A549 (cell line): ENCODE data around the gene PHF10. TPM values are rescaled to one million over a fixed set of nuclear protein-coding genes. Genes with fewer than 3 reads are reported as not detected.

Experiments used
- ATAC-seq, 2 experiments: fragments of 200-7000 bp in 1 of 2; fragments of >200 bp in 1 of 2; cut with Nextera tagmentation in 1 of 2; cut with Tn5 transposase in 1 of 2; 3 replicates each; pipeline versions ENCODE4 v1.8.0 to v1.9.1; 2018 to 2020; ENCODE audit warnings: mild to moderate bottlenecking in 1 of 2, moderate library complexity in 1 of 2
- CTCF ChIA-PET: fragments of 300-600 bp; sonication (Branson Sonifier 250); formaldehyde crosslinking; extraction: SDS; loops from one replicate; lab custom pipeline; 2021; ENCODE audit warnings: antibody characterized with exemption, inconsistent platforms; lab: Yijun Ruan, JAX
- POLR2A ChIA-PET: fragments of 350-600 bp; formaldehyde crosslinking; extraction: SDS; loops from one replicate; lab custom pipeline; 2021; ENCODE audit warnings: antibody characterized with exemption, inconsistent platforms; lab: Yijun Ruan, JAX
- DNase-seq, 2 experiments: peaks; one replicate each; pipeline versions ENCODE4 v3.0.0 to v3.0.0-alpha.2; 2011 to 2016; ENCODE audit warnings: low read depth in 1 of 2, low spot score in 1 of 2
- FAIRE-seq: peaks from 2 replicates; lab custom pipeline; 2011; peaks lifted over from hg19 to GRCh38; lab: Jason Lieb, UNC
- H3K27ac ChIP-seq, 2 experiments: fragments of >200 bp; sonication (Bioruptor Twin); formaldehyde crosslinking; 3 replicates each; pipeline ENCODE4 v1.5.1; 2016 to 2017
- H3K4me1 ChIP-seq: fragments of >200 bp; sonication (Bioruptor Twin); formaldehyde crosslinking; 3 replicates; pipeline ENCODE4 v1.6.1; 2016
- H3K4me2 ChIP-seq: fragments of >200 bp; sonication (Bioruptor Twin); formaldehyde crosslinking; 3 replicates; pipeline ENCODE4 v1.6.1; 2016
- H3K4me3 ChIP-seq: fragments of >200 bp; sonication (Bioruptor Twin); formaldehyde crosslinking; 3 replicates; pipeline ENCODE4 v1.5.1; 2016
- H3K9me3 ChIP-seq: fragments of >200 bp; sonication (Bioruptor Twin); formaldehyde crosslinking; 3 replicates; pipeline ENCODE4 v1.6.1; 2016
- ATOH8 ChIP-seq: fragments of 250-450 bp; sonication (Bioruptor Pico); IDR thresholded peaks from 2 replicates; pipeline ENCODE4 v1.5.0; 2020; ENCODE audit warnings: low read depth, mild to moderate bottlenecking, moderate library complexity
- CEBPB ChIP-seq, 2 experiments: fragments of >200 bp in 1 of 2; sonication (Bioruptor Twin) in 1 of 2; formaldehyde crosslinking in 1 of 2; IDR thresholded peaks; 2 replicates each; pipeline ENCODE4 v1.6.1; 2012 to 2016
- CHD2 ChIP-seq: fragments of 150-350 bp; IDR thresholded peaks from 2 replicates; pipeline ENCODE4 v1.6.1; 2014; ENCODE audit warnings: low read length; ENCODE audit not compliant: partially characterized antibody
- CHD4 ChIP-seq: fragments of 200-600 bp; sonication (generic); IDR thresholded peaks from 2 replicates; pipeline ENCODE4 v1.6.1; 2016; ENCODE audit warnings: antibody characterized with exemption, mild to moderate bottlenecking, borderline replicate concordance
- CTCF ChIP-seq: fragments of >200 bp; sonication (Bioruptor Twin); formaldehyde crosslinking; IDR thresholded peaks from 3 replicates; pipeline ENCODE4 v1.5.1; 2016
- EHF ChIP-seq: fragments of 250-450 bp; sonication (Bioruptor Pico); IDR thresholded peaks from 2 replicates; pipeline ENCODE4 v1.5.0; 2020; ENCODE audit warnings: mild to moderate bottlenecking
- EP300 ChIP-seq, 2 experiments: fragments of >200 bp; sonication (Bioruptor Twin); formaldehyde crosslinking; IDR thresholded peaks; 2 replicates in 1 of 2; 3 replicates in 1 of 2; pipeline ENCODE4 v1.6.1; 2016 to 2017
- ESRRA ChIP-seq: fragments of 150-350 bp; IDR thresholded peaks from 2 replicates; pipeline ENCODE4 v1.6.1; 2014; ENCODE audit warnings: mild to moderate bottlenecking, low read length, borderline replicate concordance
- FOSB ChIP-seq: fragments of 250-450 bp; sonication (Bioruptor Pico); IDR thresholded peaks from 2 replicates; pipeline ENCODE4 v1.5.0; 2020; ENCODE audit warnings: mild to moderate bottlenecking, moderate library complexity
- FOSL2 ChIP-seq, 2 experiments: fragments of 450-650 bp in 1 of 2; fragments of >200 bp in 1 of 2; sonication (Bioruptor Twin) in 1 of 2; formaldehyde crosslinking; IDR thresholded peaks; 2 replicates each; pipeline versions ENCODE4 v1.5.0 to v1.6.1; 2016 to 2020; ENCODE audit warnings: mild to moderate bottlenecking in 1 of 2, moderate library complexity in 1 of 2
- FOXS1 ChIP-seq: fragments of 250-450 bp; sonication (Bioruptor Pico); IDR thresholded peaks from 2 replicates; pipeline ENCODE4 v1.5.0; 2020; ENCODE audit warnings: mild to moderate bottlenecking, moderate library complexity
- JUN ChIP-seq, 2 experiments: fragments of >200 bp; sonication (Bioruptor Twin); formaldehyde crosslinking; IDR thresholded peaks; 2 replicates in 1 of 2; 3 replicates in 1 of 2; pipeline ENCODE4 v1.6.1; 2016 to 2017
- KDM1A ChIP-seq: fragments of 200-600 bp; sonication (generic); IDR thresholded peaks from 2 replicates; pipeline ENCODE4 v1.6.1; 2016; ENCODE audit warnings: low read depth, mild to moderate bottlenecking
- MAZ ChIP-seq: fragments of 150-350 bp; IDR thresholded peaks from 2 replicates; pipeline ENCODE4 v1.6.1; 2014; ENCODE audit warnings: antibody characterized with exemption, low read depth, low read length, borderline replicate concordance
- NPAS2 ChIP-seq: fragments of 250-450 bp; sonication (Bioruptor Pico); IDR thresholded peaks from 2 replicates; pipeline ENCODE4 v1.8.0; 2022; ENCODE audit warnings: mild to moderate bottlenecking, moderate library complexity, borderline replicate concordance
- NR3C1 ChIP-seq: fragments of >200 bp; sonication (Bioruptor Twin); formaldehyde crosslinking; IDR thresholded peaks from 3 replicates; pipeline ENCODE4 v1.6.1; 2017
- PBX3 ChIP-seq: IDR thresholded peaks from 2 replicates; pipeline ENCODE4 v1.6.1; 2012
- POLR2A ChIP-seq: IDR thresholded peaks from 2 replicates; pipeline ENCODE4 v1.6.1; 2012; ENCODE audit warnings: mild to moderate bottlenecking, low read length
- RAD21 ChIP-seq, 2 experiments: fragments of >200 bp in 1 of 2; sonication (Bioruptor Twin) in 1 of 2; formaldehyde crosslinking in 1 of 2; IDR thresholded peaks in 1 of 2; conservative IDR thresholded peaks in 1 of 2; 2 replicates in 1 of 2; 3 replicates in 1 of 2; pipeline ENCODE4 v1.6.1; 2012 to 2018; ENCODE audit warnings: inconsistent platforms in 1 of 2
- RARB ChIP-seq: fragments of 250-450 bp; sonication (Bioruptor Pico); IDR thresholded peaks from 2 replicates; pipeline ENCODE4 v1.8.0; 2021; ENCODE audit warnings: mild to moderate bottlenecking, moderate library complexity
- RFX5 ChIP-seq: fragments of 450-650 bp; IDR thresholded peaks from 2 replicates; pipeline ENCODE4 v1.7.1; 2014; ENCODE audit warnings: antibody characterized with exemption, mild to moderate bottlenecking, moderate library complexity
- SREBF2 ChIP-seq: fragments of 450-650 bp; IDR thresholded peaks from 2 replicates; pipeline ENCODE4 v1.6.1; 2014; ENCODE audit warnings: mild to moderate bottlenecking, moderate library complexity
- TFCP2L1 ChIP-seq: fragments of 250-450 bp; sonication (Bioruptor Pico); IDR thresholded peaks from 2 replicates; pipeline ENCODE4 v1.5.0; 2021; ENCODE audit warnings: mild to moderate bottlenecking
- ZFP36 ChIP-seq: fragments of 450-650 bp; IDR thresholded peaks from 2 replicates; pipeline ENCODE4 v1.6.1; 2014; ENCODE audit warnings: borderline replicate concordance; ENCODE audit not compliant: partially characterized antibody
- ZNF302 ChIP-seq: fragments of 250-450 bp; sonication (Bioruptor Pico); IDR thresholded peaks from 2 replicates; pipeline ENCODE4 v1.9.0; 2021; ENCODE audit warnings: inconsistent platforms, mild to moderate bottlenecking, moderate library complexity
- ZSCAN20 ChIP-seq: fragments of 250-450 bp; sonication (Bioruptor Pico); IDR thresholded peaks from 2 replicates; pipeline ENCODE4 v1.8.0; 2022; ENCODE audit warnings: mild to moderate bottlenecking, moderate library complexity
- WGBS: methylation state at CpG from one replicate; pipeline ENCODE4 v1.1.6; 2017; ENCODE audit errors: missing lambda C conversion rate; 5-methylcytosine and 5-hydroxymethylcytosine counted together
- polyA plus RNA-seq, 4 experiments: library from polyadenylated mRNA; depleted of rRNA in 3 of 4; stranded (reverse); fragments of >200 nt; fragmentation: RNase III in 1 of 4; extraction: RNeasy Plus Mini Kit Qiagen cat#74134 plus additional on column Dnase treatment in 1 of 4; gene quantifications; 2 replicates in 3 of 4; 3 replicates in 1 of 4; pipeline ENCODE4 v1.2.3, GENCODE V29; 2011 to 2017
- TF ChIP-seq, protein P1 (sequence below): fragments of 250-450 bp; sonication (Bioruptor Pico); IDR thresholded peaks from 2 replicates; pipeline ENCODE4 v1.5.0; 2021; ENCODE audit warnings: mild to moderate bottlenecking, moderate library complexity, borderline replicate concordance
- TF ChIP-seq, protein P2 (sequence below): fragments of 150-350 bp; IDR thresholded peaks from 2 replicates; pipeline ENCODE4 v1.6.1; 2014; ENCODE audit warnings: low read depth, mild to moderate bottlenecking, low read length
- TF ChIP-seq, protein P3 (sequence below): fragments of >200 bp; sonication (Bioruptor Twin); formaldehyde crosslinking; IDR thresholded peaks from 3 replicates; pipeline ENCODE4 v1.6.1; 2016

Gene PHF10
- polyA plus RNA-seq, 2 of the 4 experiments (the other 2 are of a cell fraction) = 21.9 to 29.6 TPM

DNA sequence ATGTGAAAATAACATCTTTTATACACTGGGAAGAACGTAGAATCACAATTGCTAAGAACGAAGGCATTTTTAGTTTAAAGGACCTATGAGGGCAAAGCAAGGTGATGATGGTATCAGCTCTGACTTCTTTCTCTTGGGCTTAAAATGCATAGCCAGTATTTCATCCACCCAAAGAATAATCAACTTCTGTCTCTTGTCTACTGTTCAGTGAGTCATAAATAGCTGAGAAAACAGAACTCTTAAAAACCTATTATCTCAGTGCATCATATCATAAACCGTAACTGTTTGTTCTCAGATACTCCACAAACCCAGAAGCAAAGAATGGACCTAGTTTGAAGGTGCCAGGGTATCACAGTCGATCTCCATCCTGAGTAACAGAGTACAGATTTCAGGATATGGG is 5.2 kb downstream of the PHF10 start:
- no peak for FAIRE-seq
- 88% methylated on average over 4 of the region's 4 CpGs for WGBS
- TF ChIP-seq NR3C1 = no peak
- TF ChIP-seq, protein P1, sequence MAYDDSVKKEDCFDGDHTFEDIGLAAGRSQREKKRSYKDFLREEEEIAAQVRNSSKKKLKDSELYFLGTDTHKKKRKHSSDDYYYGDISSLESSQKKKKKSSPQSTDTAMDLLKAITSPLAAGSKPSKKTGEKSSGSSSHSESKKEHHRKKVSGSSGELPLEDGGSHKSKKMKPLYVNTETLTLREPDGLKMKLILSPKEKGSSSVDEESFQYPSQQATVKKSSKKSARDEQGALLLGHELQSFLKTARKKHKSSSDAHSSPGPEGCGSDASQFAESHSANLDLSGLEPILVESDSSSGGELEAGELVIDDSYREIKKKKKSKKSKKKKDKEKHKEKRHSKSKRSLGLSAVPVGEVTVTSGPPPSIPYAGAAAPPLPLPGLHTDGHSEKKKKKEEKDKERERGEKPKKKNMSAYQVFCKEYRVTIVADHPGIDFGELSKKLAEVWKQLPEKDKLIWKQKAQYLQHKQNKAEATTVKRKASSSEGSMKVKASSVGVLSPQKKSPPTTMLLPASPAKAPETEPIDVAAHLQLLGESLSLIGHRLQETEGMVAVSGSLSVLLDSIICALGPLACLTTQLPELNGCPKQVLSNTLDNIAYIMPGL (CRISPR knock-in tag) = no peak
- TF ChIP-seq RAD21 (conservative IDR thresholded peaks at IDR 0.05 in 1 of 2, IDR thresholded peaks at IDR 0.05 in 1 of 2) = no peak
- no peak for TF ChIP-seq ZNF302
- no peak for TF ChIP-seq MAZ
- TF ChIP-seq ATOH8 (CRISPR knock-in tag) = no peak
- TF ChIP-seq ESRRA = no peak
- no peak for TF ChIP-seq CHD2
- no peak for TF ChIP-seq CTCF
- no peak for TF ChIP-seq CEBPB (IDR thresholded peaks at IDR 0.05)
- TF ChIP-seq RFX5 = no peak
- no peak for TF ChIP-seq FOSB (CRISPR knock-in tag)
- TF ChIP-seq, protein P2, sequence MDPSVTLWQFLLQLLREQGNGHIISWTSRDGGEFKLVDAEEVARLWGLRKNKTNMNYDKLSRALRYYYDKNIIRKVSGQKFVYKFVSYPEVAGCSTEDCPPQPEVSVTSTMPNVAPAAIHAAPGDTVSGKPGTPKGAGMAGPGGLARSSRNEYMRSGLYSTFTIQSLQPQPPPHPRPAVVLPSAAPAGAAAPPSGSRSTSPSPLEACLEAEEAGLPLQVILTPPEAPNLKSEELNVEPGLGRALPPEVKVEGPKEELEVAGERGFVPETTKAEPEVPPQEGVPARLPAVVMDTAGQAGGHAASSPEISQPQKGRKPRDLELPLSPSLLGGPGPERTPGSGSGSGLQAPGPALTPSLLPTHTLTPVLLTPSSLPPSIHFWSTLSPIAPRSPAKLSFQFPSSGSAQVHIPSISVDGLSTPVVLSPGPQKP = no peak
- TF ChIP-seq, protein P3, sequence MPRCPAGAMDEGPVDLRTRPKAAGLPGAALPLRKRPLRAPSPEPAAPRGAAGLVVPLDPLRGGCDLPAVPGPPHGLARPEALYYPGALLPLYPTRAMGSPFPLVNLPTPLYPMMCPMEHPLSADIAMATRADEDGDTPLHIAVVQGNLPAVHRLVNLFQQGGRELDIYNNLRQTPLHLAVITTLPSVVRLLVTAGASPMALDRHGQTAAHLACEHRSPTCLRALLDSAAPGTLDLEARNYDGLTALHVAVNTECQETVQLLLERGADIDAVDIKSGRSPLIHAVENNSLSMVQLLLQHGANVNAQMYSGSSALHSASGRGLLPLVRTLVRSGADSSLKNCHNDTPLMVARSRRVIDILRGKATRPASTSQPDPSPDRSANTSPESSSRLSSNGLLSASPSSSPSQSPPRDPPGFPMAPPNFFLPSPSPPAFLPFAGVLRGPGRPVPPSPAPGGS = no peak
- TF ChIP-seq KDM1A = no peak
- no peak for TF ChIP-seq FOSL2 (IDR thresholded peaks at IDR 0.05)
- no peak for TF ChIP-seq FOSL2 (CRISPR knock-in tag; IDR thresholded peaks at IDR 0.05)
- TF ChIP-seq ZSCAN20 (CRISPR knock-in tag) = no peak
- H3K9me3 ChIP-seq = no peaks in the 10 kb centered on the region
- POLR2A ChIA-PET = no interaction called here
- no peak overlapping the region for H3K27ac ChIP-seq
- no peak for DNase-seq
- 0 out of 3 replicates have a peak overlapping the region, but pooled peaks have one; percentile 9 for H3K4me2 ChIP-seq
- ATAC-seq = no peak
- peaks cover 23% of the 10 kb centered on the region for H3K4me1 ChIP-seq
- H3K4me3 ChIP-seq = no peak overlapping the region
- CTCF ChIA-PET = no interaction called here

- DNase-seq (no peak), ATAC-seq (no peak)
- 0 out of 3 replicates have a peak, but pooled peaks cover 6% of the 10 kb centered on the region for H3K4me1 ChIP-seq
- WGBS = 90% methylated on average over 9 of the region's 9 CpGs
- TF ChIP-seq POLR2A (no peak), NPAS2 (CRISPR knock-in tag) (no peak), NR3C1 (no peak), ZNF302 (no peak), JUN (IDR thresholded peaks at IDR 0.05) (no peak), ESRRA (no peak), CEBPB (IDR thresholded peaks at IDR 0.05) (no peak), TFCP2L1 (CRISPR knock-in tag) (no peak), EP300 (IDR thresholded peaks at IDR 0.05) (no peak), CHD4 (no peak), SREBF2 (no peak), EHF (CRISPR knock-in tag) (no peak), ZFP36 (no peak), RARB (no peak), PBX3 (no peak), CHD2 (no peak), FOXS1 (no peak)
- TF ChIP-seq, protein P3 = no peak
- TF ChIP-seq, all 56 proteins: peak for 0
- no peak overlapping the region for H3K4me2 ChIP-seq
- CTCF ChIA-PET = interaction anchor here (0.6 kb wide), 1 partner anchor 818 kb away, joined by 3 read pairs; no protein-coding TSS in a partner anchor
- FAIRE-seq = no peak
- H3K4me3 ChIP-seq = no peak overlapping the region
- POLR2A ChIA-PET = no interaction called here
- no peak overlapping the region for H3K27ac ChIP-seq
- H3K9me3 ChIP-seq = no peaks in the 10 kb centered on the region
Measured at GRCh38 chr6:169714595-169714994, 9.7 kb downstream of the PHF10 start.
